HG03520 (cell line): ENCODE measurements around the gene DNAJC7.

Experiments used
- ATAC-seq: cut with Tn5 transposase; IDR thresholded peaks from one replicate; pipeline ENCODE4 v1.9.1; 2021; ENCODE audit warnings: mild to moderate bottlenecking, moderate library complexity; ENCODE audit not compliant: unreplicated experiment

The DNAJC7 gene

DNA sequence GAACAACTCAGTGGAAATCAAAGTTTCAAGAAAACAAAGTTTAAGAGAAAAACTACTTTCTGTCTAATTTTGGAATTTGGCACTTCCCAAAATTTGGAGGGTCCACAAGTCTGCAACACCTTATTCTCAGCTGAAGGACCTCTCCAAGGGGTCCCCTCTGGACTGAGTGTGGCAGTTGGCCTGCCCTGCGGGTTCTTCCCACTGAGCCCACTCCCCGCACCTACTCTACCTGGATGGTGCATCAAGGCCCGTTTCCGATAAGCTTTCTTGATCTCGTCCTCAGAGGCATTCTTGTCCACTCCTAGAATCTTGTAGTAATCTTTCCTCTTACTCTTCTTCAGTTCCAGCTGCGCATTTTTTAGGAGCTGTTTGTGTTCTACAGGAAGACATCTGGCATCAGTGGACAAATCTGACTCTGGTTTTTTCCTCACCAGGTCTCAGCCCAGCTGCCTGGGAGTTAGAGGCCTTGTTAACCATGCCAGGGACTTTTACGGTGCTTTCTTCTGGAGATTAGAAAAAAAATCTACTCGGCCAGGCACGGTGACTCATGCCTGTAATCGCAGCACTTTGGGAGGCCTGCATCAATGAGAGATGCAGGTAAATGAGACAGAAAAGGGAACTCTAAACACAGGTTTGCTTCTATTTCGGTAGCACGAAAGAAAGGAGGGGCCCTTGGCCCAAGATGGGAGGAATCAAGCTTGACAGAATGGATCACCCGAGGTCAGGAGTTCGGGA, 35.0 kb downstream of the DNAJC7 start:
- no peak for ATAC-seq

DNA sequence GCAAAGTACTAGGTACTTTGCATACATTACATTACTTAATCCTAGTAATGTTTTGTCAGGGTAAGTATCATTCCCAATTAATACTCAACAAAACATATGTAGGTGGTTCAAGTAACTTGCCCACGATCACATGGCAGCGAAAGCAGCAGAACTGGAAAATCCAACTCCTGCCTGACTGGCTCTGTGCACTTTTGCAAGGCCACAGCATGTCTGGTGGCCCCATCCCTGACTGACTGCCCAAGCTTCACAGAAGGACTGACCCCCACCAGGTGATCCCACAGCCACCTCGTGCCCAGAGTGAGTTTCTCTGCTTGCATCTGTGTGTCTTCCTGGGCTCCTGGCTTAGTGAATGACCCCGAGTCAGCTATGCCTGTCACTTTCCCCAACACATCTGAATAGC, 39.2 kb downstream of the DNAJC7 start:
- no peak for ATAC-seq

DNA sequence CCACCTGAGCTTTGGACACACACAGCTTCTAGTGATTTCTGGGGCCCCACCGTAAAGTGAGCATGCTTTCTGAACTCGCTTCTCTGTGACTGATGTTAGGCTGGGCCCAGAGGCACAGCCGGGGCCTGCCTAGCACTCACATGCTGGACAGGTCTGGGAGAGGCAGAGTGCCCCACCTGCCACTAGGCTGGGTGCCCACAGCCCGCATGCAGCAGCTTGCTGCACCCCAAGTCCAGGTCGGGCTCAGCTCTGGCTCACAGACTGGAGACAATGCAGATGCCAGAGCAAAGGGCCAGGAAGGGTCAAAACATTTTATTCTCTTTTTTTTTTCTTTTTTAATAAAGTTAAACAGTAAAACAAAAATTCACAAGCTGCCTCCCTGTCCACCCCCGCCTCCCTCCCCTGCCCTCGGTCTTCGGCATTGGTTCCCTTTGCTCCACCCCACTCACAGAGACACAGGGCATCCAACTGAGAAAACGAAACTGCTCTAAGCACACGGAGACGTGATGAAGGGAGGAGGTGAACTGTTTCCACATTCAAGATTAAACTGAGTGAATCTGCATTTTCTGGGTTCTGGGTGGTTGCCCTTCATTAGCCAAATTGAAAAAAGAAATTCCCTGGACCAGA, 41.0 kb downstream of the DNAJC7 start:
- no peak for ATAC-seq

DNA sequence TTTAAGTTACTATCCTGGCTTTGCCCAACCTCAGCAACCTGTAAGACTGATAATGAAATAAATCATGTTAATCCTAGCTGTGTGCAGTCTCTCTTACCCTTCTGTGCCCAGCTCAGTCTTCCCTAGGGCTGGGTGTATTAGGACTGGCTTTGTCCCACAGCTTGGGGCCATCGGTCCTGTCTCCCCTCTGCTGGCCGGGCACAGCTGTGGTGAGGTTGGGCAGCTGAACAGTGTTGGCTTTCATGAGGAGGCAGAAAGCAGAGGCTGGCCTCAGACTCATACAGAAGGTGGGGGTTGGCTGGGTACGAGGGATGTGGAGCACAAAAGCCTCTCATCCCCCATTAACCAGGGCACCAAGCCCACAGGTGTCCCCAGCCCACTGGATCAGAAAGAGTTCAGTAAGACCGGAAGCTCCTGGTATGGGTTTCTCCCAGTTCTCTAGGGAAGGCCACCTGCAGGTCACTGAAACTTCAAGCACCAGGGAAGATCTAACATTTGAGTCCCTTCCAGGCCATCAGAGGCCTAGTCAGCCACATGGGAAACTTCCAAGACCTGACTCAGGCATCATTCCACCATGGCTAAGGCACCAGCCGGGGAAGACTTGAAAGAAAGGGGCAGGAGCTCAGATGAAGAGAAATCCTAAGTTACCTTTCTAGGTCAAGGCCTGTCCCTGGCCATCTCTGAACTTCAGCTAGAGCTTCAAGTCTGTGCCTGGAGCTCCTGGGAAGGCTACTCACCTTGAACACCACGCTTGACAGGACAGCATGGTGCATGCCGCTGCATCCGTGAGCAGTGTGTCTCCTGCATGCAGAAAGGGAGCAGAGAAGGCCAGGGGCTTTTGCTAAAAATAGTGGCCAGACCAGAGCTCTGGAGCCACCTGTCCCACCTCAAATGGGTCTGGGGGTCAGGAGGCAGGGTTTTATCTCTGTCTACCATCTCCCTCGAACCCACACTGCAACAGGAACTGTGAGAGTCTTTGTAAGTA, 41.8 kb downstream of the DNAJC7 start:
- ATAC-seq = no peak

DNA sequence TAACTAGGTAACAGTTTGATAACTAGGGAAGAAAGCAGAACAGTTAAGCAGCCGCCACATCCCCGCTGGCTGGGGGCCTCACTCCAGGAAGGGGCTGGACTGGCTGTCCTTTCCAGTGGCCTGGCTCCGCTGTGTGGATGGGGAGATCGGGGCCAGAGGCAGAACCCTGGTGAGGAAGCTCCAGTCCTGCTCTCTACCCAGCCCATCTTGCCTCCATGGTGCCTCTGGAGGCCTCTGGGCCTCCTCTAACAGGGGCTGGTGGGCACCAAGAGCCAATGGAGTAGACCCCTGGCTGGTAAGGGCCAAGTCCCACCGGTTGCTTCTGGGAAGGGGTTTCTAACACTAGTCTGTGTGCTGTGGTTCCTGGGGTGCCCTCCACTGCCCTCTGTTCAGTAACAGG, 42.6 kb downstream of the DNAJC7 start:
- ATAC-seq = no peak

DNA sequence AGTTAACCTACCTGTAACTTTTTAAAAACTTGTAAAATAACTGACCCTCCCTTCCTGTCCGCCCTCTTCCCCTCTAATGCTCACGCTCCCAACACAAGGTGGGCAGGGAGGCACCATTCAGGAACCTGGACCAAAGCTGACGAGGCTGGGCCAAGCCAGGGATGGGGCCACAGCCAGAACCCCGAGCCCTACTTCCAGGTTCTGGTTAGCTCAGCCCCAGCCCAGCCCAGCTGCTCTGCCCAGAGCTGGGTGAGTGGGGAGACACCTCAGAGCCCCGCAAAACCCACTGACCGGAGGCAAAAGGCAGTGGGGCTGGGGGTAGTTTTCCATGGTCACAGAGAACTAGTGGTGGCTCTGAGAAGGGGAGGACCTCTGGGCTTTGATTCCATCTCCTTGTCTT, 43.2 kb downstream of the DNAJC7 start:
- no peak for ATAC-seq

DNA sequence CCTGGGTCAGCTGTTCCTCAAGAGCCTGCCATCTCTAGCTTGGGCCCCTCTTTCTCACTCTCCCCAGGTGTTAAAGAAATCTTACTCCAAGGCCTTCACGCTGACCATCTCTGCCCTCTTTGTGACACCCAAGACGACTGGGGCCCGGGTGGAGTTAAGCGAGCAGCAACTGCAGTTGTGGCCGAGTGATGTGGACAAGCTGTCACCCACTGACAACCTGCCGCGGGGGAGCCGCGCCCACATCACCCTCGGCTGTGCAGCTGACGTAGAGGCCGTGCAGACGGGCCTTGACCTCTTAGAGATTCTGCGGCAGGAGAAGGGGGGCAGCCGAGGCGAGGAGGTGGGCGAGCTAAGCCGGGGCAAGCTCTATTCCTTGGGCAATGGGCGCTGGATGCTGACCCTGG, 43.8 kb downstream of the DNAJC7 start:
- ATAC-seq = no peak

DNA sequence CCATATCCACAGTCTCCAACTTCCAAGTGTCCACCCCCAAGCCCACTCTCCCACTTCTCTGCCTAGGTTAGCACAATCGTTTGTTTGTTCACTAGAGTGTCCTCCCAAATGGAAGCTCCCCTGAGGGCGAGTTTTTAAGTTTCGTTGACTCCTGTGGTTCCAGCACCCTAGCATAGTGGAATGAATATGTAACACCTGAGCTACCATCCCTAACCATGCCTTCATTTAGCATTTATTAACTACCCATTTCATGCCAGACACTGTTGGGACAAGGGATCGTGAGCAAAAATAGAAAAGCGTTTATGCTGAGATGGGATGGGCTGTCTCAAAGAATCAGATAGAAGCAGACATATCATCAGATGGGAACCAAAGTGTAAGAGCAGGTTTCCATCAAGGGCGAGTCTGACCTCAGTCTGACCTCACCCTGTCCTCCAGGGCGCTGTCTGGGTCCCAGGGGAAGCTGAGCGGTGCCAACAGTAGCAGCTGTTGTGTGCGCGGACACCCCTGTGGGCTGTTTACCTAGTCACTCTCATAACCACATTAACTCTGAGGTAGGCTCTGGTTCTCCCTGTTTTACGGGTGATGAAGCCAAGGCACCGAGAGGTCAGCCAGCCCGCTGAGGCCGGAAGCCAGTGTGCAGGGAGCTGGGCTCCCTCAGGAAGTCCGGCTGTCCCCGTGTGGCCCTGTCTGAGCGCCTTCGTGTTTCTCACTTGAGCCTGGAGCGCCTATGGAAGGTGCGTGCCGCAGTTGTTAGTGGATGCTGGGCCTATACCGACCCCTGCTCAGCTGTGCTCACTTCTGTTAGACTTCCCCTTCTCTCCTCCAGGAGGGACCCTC, 44.5 kb downstream of the DNAJC7 start:
- no peak for ATAC-seq

DNA sequence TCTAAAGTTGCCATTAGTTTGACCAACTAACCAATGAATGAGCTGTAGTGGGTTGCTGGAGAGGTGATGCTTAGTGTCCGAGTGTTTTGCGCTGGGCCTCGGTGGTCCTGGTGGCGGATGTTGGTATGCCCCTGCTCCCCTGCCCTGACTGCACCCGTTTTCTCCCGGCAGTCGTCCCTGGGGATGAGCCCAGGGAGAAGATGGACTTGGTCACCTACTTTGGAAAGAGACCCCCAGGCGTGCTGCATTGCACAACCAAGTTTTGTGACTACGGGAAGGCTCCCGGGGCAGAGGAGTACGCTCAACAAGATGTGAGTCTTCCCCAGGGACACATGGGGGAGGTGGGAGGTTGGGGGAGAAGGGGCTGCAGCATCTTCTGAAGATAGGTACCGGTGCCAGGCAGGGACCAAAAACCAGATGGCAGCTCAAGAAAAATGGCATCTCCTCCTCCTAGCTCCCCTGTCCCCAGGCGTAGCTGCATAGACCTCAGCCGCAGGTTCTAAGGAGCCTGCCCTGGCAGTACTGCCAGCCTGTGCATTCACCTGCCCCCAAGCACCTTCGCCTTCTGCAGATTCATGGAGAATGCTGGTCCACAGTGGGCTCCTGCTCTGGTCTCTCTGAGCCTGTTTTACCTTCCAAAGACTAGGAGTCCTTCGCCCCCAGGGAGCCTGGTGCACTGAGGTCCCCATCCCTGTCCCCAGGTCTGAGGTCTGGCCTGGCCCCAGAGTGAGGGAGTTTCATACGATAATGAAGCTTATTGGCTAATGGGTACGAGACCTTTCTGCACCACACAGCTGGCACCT, 45.3 kb downstream of the DNAJC7 start:
- ATAC-seq = no peak

DNA sequence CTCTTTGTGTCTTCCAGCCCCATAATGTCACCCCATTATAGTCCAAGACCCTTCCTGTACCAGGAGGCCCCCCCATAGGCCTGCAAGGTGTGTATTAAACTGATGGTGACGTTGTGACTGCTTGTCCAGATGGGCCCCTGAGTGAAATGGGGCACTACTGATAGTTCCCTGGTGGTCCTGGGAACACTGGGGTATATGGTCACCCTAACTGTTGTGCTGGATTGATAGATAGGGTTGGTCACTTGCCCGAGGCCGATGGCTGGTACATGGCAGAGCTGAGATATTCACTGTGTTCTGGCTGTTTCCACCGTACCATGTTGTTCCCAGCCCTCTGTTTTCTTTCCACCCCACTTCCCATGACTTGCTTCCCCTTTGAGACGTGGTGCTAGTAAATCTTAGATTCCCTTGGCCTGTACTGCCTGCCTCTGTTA, 46.3 kb downstream of the DNAJC7 start:
- no peak for ATAC-seq

DNA sequence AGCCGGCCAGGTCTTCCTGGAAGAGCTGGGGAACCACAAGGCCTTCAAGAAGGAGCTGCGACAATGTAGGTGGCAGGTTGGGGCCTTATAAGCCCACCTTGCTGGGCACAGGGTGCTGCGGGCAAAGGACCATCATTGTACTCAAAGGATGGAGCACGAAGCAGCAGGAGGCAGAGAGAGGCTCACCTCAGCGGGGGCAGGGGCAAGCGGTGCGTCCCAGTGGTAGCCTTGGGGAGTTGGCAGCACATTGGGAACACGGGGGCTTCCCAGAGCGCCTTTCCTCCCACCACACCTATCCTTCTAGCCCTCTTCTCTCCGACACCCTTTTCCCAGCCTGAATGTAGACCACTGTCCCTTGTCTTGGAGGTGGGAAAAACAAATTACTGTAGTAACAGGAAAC, 48.6 kb downstream of the DNAJC7 start:
- no peak for ATAC-seq

DNA sequence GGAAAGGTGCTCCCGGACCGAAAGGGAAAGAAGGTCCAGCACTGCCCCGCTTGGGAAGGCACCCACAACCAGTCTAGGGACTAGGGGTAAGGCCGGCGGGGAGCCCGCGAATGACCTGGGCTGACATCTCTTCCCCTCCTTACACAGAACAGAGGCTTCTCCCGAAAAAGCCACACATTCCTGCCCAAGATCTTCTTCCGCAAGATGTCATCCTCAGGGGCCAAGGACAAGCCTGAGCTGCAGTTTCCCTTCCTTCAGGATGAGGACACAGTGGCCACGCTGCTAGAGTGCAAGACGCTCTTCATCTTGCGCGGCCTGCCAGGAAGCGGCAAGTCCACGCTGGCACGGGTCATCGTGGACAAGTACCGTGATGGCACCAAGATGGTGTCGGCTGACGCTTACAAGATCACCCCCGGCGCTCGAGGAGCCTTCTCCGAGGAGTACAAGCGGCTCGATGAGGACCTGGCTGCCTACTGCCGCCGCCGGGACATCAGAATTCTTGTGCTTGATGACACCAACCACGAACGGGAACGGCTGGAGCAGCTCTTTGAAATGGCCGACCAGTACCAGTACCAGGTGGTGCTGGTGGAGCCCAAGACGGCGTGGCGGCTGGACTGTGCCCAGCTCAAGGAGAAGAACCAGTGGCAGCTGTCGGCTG, 49.2 kb downstream of the DNAJC7 start:
- ATAC-seq = no peak

DNA sequence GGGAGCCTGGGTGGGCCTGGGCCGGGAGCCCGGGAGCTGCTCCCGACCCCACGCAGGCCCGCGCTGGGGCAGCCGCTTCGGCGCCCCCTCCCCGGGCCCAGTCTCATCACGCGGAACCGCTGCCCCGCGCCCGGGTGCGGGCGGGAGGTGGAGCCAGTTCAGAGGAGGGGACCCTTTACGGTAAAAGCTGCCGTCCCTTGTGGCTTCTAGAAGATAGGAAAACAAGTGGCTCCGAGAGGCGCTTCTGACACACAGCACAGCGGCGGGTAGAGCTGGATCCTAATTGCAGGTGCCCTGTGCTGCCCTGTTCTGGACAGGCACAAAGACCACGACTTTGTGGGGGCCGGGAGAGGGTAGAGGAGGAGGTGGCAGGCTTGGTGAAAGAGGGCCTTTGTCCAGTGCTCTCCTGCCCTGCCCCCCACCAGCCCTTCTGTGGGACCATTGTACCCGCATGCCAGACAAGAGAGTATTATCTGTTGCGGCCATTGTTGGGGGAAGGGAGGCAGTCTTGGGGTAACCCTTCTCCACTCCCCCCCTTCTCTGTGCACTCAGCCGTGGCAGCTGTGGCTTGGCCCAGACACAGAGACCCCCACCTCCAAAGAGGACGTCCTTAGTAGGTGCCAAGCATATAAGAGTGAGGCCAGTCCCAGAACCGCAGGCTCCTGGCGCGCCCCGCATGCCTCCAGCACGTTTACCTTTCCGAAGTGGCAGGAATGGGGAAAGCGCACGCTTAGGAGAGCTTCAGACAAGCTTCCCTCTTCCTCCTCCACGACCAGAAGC, 49.9 kb downstream of the DNAJC7 start:
- ATAC-seq = peak; percentile 14

DNA sequence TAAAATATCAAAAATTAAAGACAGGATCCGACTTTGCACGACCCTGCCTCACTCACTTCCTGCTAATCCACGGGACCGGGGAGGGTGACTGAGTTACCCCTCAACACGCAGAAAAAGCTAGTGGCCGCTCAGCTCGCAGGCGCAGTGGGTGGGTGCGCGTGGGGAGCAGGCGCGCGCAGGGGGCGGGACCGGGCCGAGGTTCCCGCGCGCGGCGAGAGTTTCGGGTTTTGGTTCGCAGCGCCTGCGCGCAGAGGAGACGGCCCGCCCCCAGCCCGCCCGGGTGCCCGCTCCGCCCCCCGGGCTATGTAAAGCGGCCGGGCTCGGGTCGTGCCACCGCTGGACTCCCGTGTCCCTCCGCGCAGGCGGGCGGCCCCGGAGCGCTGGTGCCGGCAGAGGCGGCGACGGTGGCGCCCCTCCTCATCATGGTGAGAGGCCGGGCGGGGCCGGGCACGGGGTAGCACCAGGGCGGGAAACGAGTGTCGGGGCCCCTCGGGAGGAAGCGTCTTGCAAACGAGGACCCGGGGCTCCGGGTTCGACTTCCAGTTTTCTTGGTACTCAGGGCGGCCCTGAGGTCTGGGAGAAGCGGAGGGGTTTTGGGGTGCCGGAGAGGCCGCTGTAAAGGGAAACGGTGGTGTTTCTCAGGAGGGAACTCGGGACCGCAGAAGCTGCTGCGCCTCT, 50.6 kb downstream of the DNAJC7 start, which contains the start of gene CNP:
CNP (plus strand) TSS at position 333 of the 678 bp plus-strand sequence; CDS start at position 423, 90 bp downstream.
- ATAC-seq = peak; percentile 52

DNA sequence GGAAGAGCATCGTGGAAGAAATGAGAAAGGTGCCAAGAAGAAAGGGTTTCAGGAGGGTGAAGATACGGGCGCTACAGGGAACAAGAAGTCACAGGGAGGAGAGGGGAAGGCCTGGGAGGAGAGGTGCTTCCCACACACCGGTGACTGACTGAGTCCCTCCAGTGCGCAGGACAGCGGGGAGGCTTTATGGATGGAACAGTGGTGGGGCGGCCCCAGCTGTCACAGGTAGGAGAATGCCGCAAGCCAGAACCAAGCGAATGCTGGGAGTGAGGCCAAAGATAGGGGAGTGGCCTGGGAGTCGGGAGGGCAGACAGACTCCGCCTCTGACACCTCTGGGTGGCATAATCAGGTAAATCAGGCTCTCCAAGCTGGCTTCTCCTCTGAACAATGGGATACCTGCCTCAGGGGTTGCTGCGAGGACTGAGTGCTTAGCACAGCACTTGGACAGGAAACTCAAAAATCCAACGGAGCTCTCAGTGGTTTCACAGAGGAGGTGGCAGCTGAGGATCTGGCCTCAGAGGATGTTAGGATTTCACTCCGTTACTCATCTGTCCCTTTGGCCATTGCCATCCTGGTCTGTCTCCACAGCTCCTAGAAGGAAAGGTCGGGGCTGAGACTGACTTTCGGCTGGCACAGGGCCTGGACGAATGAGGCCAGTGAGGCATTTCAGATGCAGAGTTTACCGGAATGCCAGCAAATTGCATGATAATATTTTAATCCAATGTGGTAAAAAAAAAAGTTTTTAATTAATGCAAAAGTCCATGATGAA, 51.4 kb downstream of the DNAJC7 start:
- ATAC-seq = no peak

DNA sequence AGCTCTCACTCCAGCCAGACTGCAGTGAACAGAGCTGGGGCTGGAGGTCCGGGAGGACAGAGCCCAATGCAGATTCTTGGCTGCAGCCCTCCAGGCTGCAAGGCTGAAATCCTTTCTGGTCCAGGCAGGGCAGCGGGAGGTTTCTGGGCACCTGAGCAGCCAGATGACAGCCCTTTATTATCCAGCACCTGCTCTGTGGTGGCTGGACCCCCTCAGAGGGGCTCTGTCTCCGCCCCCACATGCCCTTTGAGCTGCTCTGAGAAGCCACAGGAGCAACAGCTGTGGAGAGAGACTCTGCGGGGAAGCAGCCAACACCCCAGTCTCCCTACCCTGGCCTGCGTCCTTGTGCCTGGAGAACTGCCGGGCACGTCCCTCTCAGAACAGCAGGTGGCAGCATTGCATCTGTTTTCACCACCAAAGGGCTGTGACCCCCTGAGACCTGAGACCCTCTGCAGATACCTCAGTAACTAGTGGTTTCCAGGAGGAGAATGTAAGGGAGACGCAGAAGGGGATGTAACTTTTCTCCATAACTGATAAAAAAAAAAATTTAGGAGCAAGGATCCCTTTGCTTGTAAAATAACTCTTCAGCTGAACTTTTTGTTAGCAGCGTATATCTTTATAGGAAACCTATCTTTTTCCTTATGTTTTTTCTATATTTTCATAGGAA, 54.3 kb downstream of the DNAJC7 start:
- ATAC-seq = no peak

DNA sequence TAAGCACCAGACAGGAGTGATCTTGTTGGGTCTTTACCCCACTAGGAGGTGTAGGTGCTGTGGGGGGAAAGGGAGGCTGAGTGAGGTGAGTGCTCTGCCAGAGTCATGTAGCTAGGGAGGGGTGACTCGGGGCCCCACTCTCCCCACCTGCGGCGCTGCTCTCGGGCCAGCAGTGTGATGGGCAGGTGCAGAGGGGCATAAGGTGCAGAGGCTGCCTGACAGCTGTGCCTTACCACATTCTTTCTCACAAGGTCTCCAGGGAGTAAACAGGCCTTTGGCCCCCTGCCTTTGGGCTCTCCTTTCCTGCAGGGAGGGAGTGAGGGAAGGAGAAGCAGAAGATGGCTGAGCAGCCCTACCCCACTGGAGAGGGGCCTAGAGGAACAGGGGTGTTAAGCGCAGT, 55.1 kb downstream of the DNAJC7 start:
- ATAC-seq = no peak
